C4-2B (cell line): ENCODE measurements around the gene FIZ1.

Experiments used
- H3K27ac ChIP-seq: fragments of 450-650 bp; 2 replicates; pipeline ENCODE4 v1.5.1; 2017
- CTCF ChIP-seq: fragments of 450-650 bp; conservative IDR thresholded peaks from 2 replicates; pipeline ENCODE4 v1.5.1; 2017; ENCODE audit warnings: mild to moderate bottlenecking
- ZFX ChIP-seq: fragments of 450-650 bp; IDR thresholded peaks from 2 replicates; pipeline ENCODE4 v1.6.1; 2017

The FIZ1 gene

GRCh38 chr19:55597501-55597921 lies 1.8 kb downstream of the FIZ1 start:
- H3K27ac ChIP-seq, result no peak overlapping the region

GRCh38 chr19:55596304-55596703 lies 3.0 kb downstream of the FIZ1 start:
- no peak overlapping the region for H3K27ac ChIP-seq
- TF ChIP-seq CTCF (no peak), ZFX (no peak)

More at GRCh38 chr19:55597501-55597921, 1.8 kb downstream of the FIZ1 start:
- no peak for TF ChIP-seq ZFX
- no peak for TF ChIP-seq CTCF

- TF ChIP-seq ZFX, result no peak
- no peak for TF ChIP-seq CTCF
- no peak overlapping the region for H3K27ac ChIP-seq
These were observed 4.2 kb downstream of the FIZ1 start for GRCh38 chr19:55594996-55595545.

- TF ChIP-seq CTCF (no peak), ZFX (no peak)
- no peak overlapping the region for H3K27ac ChIP-seq
These were observed 6.1 kb downstream of the FIZ1 start for GRCh38 chr19:55593096-55593772.

- no peak overlapping the region for H3K27ac ChIP-seq
- TF ChIP-seq CTCF (no peak), ZFX (no peak)
These were observed 6.8 kb downstream of the FIZ1 start for GRCh38 chr19:55592391-55593090.

GRCh38 chr19:55591555-55591954 lies 7.8 kb downstream of the FIZ1 start:
- no peak overlapping the region for H3K27ac ChIP-seq
- TF ChIP-seq ZFX, result no peak
- TF ChIP-seq CTCF, result no peak

- no peak overlapping the region for H3K27ac ChIP-seq
- no peak for TF ChIP-seq CTCF
- no peak for TF ChIP-seq ZFX
These were observed 8.7 kb downstream of the FIZ1 start for GRCh38 chr19:55590617-55591016.
